GM21723 (cell line): ENCODE results near the gene ARHGEF1.

Experiments used
- ATAC-seq: cut with Tn5 transposase; IDR thresholded peaks from one replicate; pipeline ENCODE4 v1.9.1; 2021; ENCODE audit warnings: mild to moderate bottlenecking, moderate library complexity; ENCODE audit not compliant: unreplicated experiment

The ARHGEF1 gene

GRCh38 chr19:41883463-41883820 is 458 bp downstream of the ARHGEF1 start:
- no peak for ATAC-seq

DNA sequence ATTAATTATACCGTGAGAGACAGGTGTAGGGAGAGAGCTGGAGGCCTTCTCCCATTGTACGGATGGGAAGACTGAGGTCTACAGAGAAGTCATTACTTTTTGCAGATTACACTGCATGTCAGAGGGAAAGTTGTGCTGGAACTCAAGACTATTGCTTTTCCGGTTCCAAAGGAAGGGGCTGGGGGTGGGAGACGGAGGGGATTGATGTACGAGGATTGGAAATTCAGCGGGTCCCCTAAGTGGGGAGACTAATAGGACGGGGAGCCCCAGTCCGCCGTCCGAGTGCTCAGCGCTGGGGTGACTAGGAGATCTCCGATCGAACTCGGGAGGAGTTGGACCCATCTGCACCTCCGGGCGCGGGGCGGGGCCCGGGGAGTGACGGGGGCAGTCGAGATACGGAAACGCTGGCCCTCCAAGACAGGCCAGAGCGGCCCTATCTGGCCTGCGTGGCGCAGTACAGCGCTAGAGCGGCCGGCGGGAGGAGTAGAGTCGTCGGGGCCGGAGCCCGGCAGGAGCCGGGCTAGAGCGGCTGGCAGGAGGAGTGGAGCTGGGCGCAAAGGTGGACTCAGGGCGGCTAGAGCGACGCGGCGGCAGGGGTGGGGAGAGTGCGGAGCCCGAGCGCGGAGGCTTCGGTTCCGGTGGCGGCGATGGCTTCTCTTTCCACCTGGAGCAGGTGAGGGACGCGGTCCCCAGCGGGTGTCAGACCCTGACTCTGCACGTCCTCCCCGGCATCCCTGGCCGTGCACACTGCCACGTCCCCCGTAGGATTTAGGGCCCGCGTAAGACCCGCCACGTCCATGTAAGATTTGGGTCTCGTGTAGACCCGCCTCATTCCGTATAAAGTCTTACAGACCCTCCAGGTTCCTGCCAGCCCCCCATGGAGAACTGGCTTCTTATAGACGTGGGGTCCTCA is 1.1 kb downstream of the ARHGEF1 start:
- ATAC-seq = peak; percentile 72

GRCh38 chr19:41886761-41887710 is 4.1 kb downstream of the ARHGEF1 start:
- ATAC-seq = no peak

DNA sequence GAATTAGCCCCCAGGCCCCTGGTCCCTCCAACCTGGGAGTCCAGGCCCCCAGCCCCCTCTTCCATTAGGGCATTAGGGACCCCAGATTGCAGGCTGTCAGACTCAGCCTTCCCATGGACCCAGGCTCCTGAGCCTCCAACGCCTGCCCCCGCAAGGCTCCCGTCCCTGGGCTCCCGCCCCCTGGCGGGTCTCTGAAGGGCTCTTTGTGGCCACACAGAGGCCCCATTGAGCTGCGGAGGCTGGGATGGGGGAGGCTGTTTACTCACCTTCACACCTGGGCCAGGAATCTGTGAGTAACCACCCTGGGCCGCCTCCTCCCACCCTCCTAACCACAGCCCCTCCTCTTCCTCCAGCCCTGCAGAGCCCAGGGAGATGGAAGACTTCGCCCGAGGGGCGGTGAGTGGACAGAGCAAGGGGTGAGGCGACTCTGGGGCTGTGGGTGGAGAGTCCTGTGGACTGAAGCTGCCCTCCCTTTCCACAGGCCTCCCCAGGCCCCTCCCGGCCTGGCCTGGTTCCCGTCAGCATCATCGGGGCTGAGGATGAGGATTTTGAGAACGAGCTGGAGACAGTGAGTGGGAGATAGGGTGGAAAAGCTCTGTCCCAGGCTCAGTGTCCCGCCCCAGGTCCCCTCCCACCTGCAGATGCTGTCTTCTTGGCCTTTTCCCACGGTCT is 4.9 kb downstream of the ARHGEF1 start:
- ATAC-seq = no peak

DNA sequence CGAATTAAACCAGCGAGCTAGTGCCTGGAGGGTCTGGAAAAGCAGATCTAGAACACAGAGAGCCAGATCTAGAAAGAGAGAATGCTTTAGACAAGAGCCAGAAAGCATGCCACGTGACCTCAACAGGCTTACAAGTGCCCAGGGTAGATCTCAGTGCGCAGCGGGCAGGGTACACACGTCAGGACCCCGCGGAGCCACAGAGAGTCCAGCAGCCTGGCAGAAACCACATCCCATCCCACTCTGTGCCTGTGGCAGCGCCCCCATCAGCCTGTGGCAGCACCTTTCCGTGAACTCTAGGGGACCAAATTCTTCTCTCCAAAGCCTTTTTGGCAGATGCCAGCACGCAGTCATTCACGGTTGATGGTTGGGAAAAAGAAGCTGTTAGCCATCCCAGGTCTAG is 5.9 kb downstream of the ARHGEF1 start:
- ATAC-seq = no peak

DNA sequence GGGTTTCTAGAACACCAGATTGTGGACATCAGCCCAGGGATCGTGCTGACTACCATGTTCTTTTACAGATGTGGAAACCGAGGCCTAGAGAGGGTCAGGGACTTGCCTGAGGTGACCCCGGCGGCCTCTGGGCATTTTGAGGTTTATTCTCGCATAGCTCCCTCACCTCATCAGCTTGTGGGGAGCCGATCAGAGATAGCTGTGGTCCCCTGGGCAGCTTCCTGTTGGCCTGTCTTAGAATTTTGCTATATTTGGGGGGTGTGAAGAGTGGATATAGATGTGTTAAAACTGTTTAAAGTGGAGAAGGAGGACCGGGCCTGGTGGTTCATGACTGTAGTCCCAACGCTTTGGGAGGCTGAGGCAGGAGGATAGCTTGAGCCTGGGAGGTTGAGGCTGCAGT is 6.9 kb downstream of the ARHGEF1 start:
- ATAC-seq = no peak

- ATAC-seq = no peak
Measured at GRCh38 chr19:41890936-41891335, 8.0 kb downstream of the ARHGEF1 start.

GRCh38 chr19:41892173-41892902 is 9.4 kb downstream of the ARHGEF1 start:
- no peak for ATAC-seq

DNA sequence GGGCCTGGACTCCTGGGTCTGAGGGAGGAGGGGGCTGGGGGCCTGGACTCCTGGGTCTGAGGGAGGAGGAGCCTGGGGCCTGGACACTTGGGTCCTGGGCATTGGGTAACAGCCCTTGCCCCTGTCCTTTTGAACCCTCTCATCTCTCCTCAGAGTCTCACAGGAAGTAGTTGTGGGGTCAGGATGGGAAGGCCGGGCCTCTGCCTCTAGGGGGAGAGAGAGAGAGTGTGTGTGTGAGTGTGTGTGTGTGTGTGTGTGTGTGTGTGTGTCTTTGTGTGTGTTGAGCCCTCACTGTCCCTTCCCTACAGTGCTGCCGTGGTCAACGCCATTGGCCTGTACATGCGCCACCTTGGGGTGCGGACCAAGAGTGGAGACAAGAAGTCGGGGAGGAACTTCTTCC is 10.9 kb downstream of the ARHGEF1 start:
- no peak for ATAC-seq

DNA sequence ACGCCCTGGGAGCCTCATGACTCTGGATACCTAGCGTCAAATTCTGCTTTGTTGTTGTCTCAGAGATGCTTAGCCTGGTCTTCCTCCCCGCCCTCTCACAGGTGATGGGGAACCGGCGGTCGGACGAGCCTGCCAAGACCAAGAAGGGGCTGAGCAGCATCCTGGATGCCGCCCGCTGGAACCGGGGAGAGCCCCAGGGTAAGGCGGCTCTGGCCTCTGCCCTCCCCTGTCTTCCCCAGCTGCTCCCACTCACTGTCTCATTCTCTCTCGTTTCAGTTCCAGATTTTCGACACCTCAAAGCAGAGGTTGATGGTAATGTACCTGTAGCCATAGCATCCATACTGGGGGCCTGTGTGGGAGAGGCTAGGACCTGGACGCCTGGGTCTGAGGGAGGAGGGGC is 11.4 kb downstream of the ARHGEF1 start:
- ATAC-seq = no peak

- ATAC-seq = no peak
Measured at GRCh38 chr19:41895745-41896580, 13.0 kb downstream of the ARHGEF1 start.

DNA sequence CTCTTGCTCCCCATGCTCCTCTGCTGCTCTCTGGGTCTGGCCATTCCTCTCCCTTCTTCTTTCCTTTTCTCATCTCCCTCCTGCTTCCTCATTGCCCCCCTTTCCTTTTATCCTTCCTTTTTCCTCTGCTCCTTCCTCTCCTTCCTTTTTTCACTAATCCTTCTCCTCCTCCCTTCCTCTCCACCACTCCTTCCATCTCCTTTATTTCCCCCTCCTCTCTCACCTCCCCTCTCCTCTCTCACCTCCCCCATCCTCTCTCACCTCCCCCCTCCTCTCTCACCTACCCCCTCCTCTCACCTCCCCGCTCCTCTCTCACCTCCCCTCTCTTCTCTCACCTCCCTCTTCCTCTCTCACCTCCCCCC is 13.6 kb downstream of the ARHGEF1 start:
- ATAC-seq = no peak

- no peak for ATAC-seq
Measured at GRCh38 chr19:41897181-41897580, 14.2 kb downstream of the ARHGEF1 start.

GRCh38 chr19:41897820-41898219 is 14.8 kb downstream of the ARHGEF1 start:
- ATAC-seq = no peak

- ATAC-seq = no peak
Measured at GRCh38 chr19:41898235-41898634, 15.3 kb downstream of the ARHGEF1 start.

GRCh38 chr19:41901707-41902360 is 18.9 kb downstream of the ARHGEF1 start:
- ATAC-seq = no peak

GRCh38 chr19:41902594-41902993 is 19.6 kb downstream of the ARHGEF1 start:
- ATAC-seq = no peak

GRCh38 chr19:41903193-41903953 is 20.4 kb downstream of the ARHGEF1 start:
- ATAC-seq = no peak
